Measurements from ENCODE around the gene MCRIP1.
A peak's percentile ranks its signal among the peaks of the same experiment; 100 is the strongest.

Gene MCRIP1

GRCh38 chr17:81870981-81871386, 37.9 kb upstream of the MCRIP1 start, which contains the start of gene ARHGDIA:
Gene ARHGDIA (minus strand): TSS chr17:81871337. CDS start chr17:81869930, 1,407 bp downstream.
- Histone ChIP-seq H3K4me3 (ENCODE audit: low read depth, low read length) (peak within 1 kb of the TSS; percentile 90), H3K4me1 (peaks cover 26% of the 10 kb centered on the region), H3K36me3 (peaks cover 25% of the 10 kb centered on the region), H3K27me3 (no peaks in the 10 kb centered on the region), H3K9me3 (no peaks in the 10 kb centered on the region)
- no peak for DNase-seq
- TF ChIP-seq CTCF (IDR thresholded peaks at IDR 0.05; ENCODE audit: low read depth, low read length) = no peak

GRCh38 chr17:81870131-81870980, 37.3 kb upstream of the MCRIP1 start:
- Histone ChIP-seq H3K4me1 (peaks cover 26% of the 10 kb centered on the region), H3K9me3 (no peaks in the 10 kb centered on the region), H3K36me3 (peaks cover 25% of the 10 kb centered on the region), H3K27me3 (no peaks in the 10 kb centered on the region), H3K4me3 (ENCODE audit: low read depth, low read length) (peak overlapping the region; percentile 90)
- DNase-seq = peak; percentile 36
- no peak for TF ChIP-seq CTCF (IDR thresholded peaks at IDR 0.05; ENCODE audit: low read depth, low read length)

GRCh38 chr17:81869221-81870130, 36.4 kb upstream of the MCRIP1 start:
- H3K9me3 ChIP-seq = no peaks in the 10 kb centered on the region
- no peaks in the 10 kb centered on the region for H3K27me3 ChIP-seq
- H3K4me3 ChIP-seq (ENCODE audit: low read depth, low read length) = peak overlapping the region; percentile 90
- DNase-seq = peak; percentile 78
- peaks cover 26% of the 10 kb centered on the region for H3K4me1 ChIP-seq
- H3K36me3 ChIP-seq = peaks cover 25% of the 10 kb centered on the region
- TF ChIP-seq CTCF (IDR thresholded peaks at IDR 0.05; ENCODE audit: low read depth, low read length) = peak; percentile 78

- Histone ChIP-seq H3K27me3 (no peaks in the 10 kb centered on the region), H3K4me3 (ENCODE audit: low read depth, low read length) (peak overlapping the region; percentile 90), H3K36me3 (peaks cover 27% of the 10 kb centered on the region), H3K9me3 (no peaks in the 10 kb centered on the region), H3K4me1 (peaks cover 26% of the 10 kb centered on the region)
- peak; percentile 63 for DNase-seq
- no peak for TF ChIP-seq CTCF (IDR thresholded peaks at IDR 0.05; ENCODE audit: low read depth, low read length)
These were observed 35.7 kb upstream of the MCRIP1 start for GRCh38 chr17:81868674-81869220.

- H3K27me3 ChIP-seq = no peaks in the 10 kb centered on the region
- no peak for TF ChIP-seq CTCF (IDR thresholded peaks at IDR 0.05; ENCODE audit: low read depth, low read length)
- H3K4me3 ChIP-seq (ENCODE audit: low read depth, low read length) = no peak overlapping the region
- no peak for DNase-seq
- H3K4me1 ChIP-seq = peaks cover 26% of the 10 kb centered on the region
- peaks cover 33% of the 10 kb centered on the region for H3K36me3 ChIP-seq
- H3K9me3 ChIP-seq = no peaks in the 10 kb centered on the region
These were observed 35.0 kb upstream of the MCRIP1 start for GRCh38 chr17:81867991-81868673.

Measured in BE2C (cell line).